T47D (cell line): ENCODE results near the gene FAM114A1.

Experiments
- DNase-seq, 2 experiments: peaks; one replicate each; pipeline versions ENCODE4 v3.0.0 to v3.0.0-alpha.2; 2011 to 2012; ENCODE audit warnings: low read depth in 1 of 2, low spot score in 1 of 2
- JUND ChIP-seq: IDR thresholded peaks from 2 replicates; pipeline ENCODE4 v1.6.1; 2012; ENCODE audit warnings: low read depth
- in situ Hi-C: cut with HindIII; loops from 2 replicates; pipeline ENCODE4 v1.10.0; 2016; ENCODE audit warnings: low sequenced_read_pairs, low pct_unique_long_range_greater_than_20kb

FAM114A1 gene

GRCh38 chr4:38866973-38867477, 581 bp upstream of the FAM114A1 start:
- no peak for TF ChIP-seq JUND
- no peak for DNase-seq
- in situ Hi-C loops, result no loop called here

- peak in 1 of 2 experiments; percentile 20 for DNase-seq
- TF ChIP-seq JUND, result no peak
- in situ Hi-C loops, result no loop called here
Observed at GRCh38 chr4:38868059-38868960, 704 bp downstream of the FAM114A1 start.

- TF ChIP-seq JUND, result no peak
- in situ Hi-C loops, result no loop called here
- DNase-seq, result no peak
Observed at GRCh38 chr4:38869511-38869910, 1.9 kb downstream of the FAM114A1 start.

- no peak for DNase-seq
- in situ Hi-C loops, result no loop called here
- TF ChIP-seq JUND, result no peak
Observed at GRCh38 chr4:38870098-38870808, 2.6 kb downstream of the FAM114A1 start.

GRCh38 chr4:38871593-38871992, 4.0 kb downstream of the FAM114A1 start:
- no peak for TF ChIP-seq JUND
- no peak for DNase-seq
- in situ Hi-C loops, result no loop called here

- peak in 1 of 2 experiments; percentile 84 for DNase-seq
- TF ChIP-seq JUND, result no peak
Observed at GRCh38 chr4:38872620-38873019, 5.0 kb downstream of the FAM114A1 start.

GRCh38 chr4:38873290-38873944, 5.8 kb downstream of the FAM114A1 start:
- DNase-seq, result no peak
- in situ Hi-C loops, result no loop called here
- no peak for TF ChIP-seq JUND

More at GRCh38 chr4:38872620-38873019, 5.0 kb downstream of the FAM114A1 start:
- in situ Hi-C loops, result no loop called here

GRCh38 chr4:38876636-38877035, 9.0 kb downstream of the FAM114A1 start:
- in situ Hi-C loops, result no loop called here
- no peak for TF ChIP-seq JUND

GRCh38 chr4:38884254-38884653, 16.6 kb downstream of the FAM114A1 start:
- DNase-seq, result no peak
- in situ Hi-C loops, result no loop called here
- no peak for TF ChIP-seq JUND

More at GRCh38 chr4:38876636-38877035, 9.0 kb downstream of the FAM114A1 start:
- DNase-seq, result no peak

GRCh38 chr4:38889143-38889542, 21.5 kb downstream of the FAM114A1 start:
- no peak for TF ChIP-seq JUND
- DNase-seq, result no peak
- in situ Hi-C loops, result no loop called here

- DNase-seq, result no peak
- in situ Hi-C loops, result no loop called here
- no peak for TF ChIP-seq JUND
Observed at GRCh38 chr4:38891051-38891983, 23.7 kb downstream of the FAM114A1 start.

- no peak for TF ChIP-seq JUND
- DNase-seq, result peak in 1 of 2 experiments; percentile 4
- in situ Hi-C loops, result no loop called here
Observed at GRCh38 chr4:38894322-38894982, 26.8 kb downstream of the FAM114A1 start.
